ENCODE results near the gene KPNB1. TPM values are rescaled to one million over a fixed set of nuclear protein-coding genes. Genes with fewer than 3 reads are reported as not detected.

The KPNB1 gene
- total RNA-seq, 1 donor from 2014 or later, result 365 TPM

- CTCF ChIA-PET, result no interaction called here
- Mint-ChIP-seq H3K27me3 (peaks cover 15% of the 10 kb centered on the region), H3K4me3 (no peak overlapping the region), H3K9me3 (no peaks in the 10 kb centered on the region), H3K36me3 (ENCODE audit: low read depth) (no peaks in the 10 kb centered on the region), H3K27ac (no peak overlapping the region), H3K4me1 (peaks cover 51% of the 10 kb centered on the region)
- POLR2A ChIA-PET, result interaction anchor here (0.7 to 1.2 kb wide), 2 partner anchors 20 to 61 kb away, joined by 3 read pairs; no protein-coding TSS in a partner anchor
- no peak for DNase-seq
- no peak for ATAC-seq (ENCODE audit: low read depth)
- intact Hi-C loops (cut with micrococcal nuclease), result loop anchor here (1.0 kb wide), 1 partner anchor 12 kb away; the partner anchor contains the start of gene TBX21
- no peak for TF ChIP-seq CTCF (IDR thresholded peaks at IDR 0.05)
Measured at GRCh38 chr17:47721725-47722124, 72.0 kb downstream of the KPNB1 start.

GRCh38 chr17:47724705-47725104 lies 75.0 kb downstream of the KPNB1 start:
- no peak for TF ChIP-seq CTCF (IDR thresholded peaks at IDR 0.05)
- intact Hi-C loops (cut with micrococcal nuclease), result no loop called here
- Mint-ChIP-seq H3K9me3 (no peaks in the 10 kb centered on the region), H3K27ac (no peak overlapping the region), H3K4me1 (peaks cover 21% of the 10 kb centered on the region), H3K36me3 (ENCODE audit: low read depth) (no peaks in the 10 kb centered on the region), H3K27me3 (peaks cover 15% of the 10 kb centered on the region), H3K4me3 (no peak overlapping the region)
- CTCF ChIA-PET, result no interaction called here
- ATAC-seq (ENCODE audit: low read depth) (no peak), DNase-seq (no peak)
- POLR2A ChIA-PET, result interaction anchor here (1.2 kb wide), 1 partner anchor 107 kb away, joined by 3 read pairs; the partner anchor contains the start of genes LRRC46 and MRPL10

GRCh38 chr17:47725446-47726111 lies 75.9 kb downstream of the KPNB1 start:
- no peak for TF ChIP-seq CTCF (IDR thresholded peaks at IDR 0.05)
- Mint-ChIP-seq H3K4me3 (no peak overlapping the region), H3K27ac (no peak overlapping the region), H3K9me3 (no peaks in the 10 kb centered on the region), H3K4me1 (peaks cover 12% of the 10 kb centered on the region), H3K27me3 (peaks cover 15% of the 10 kb centered on the region), H3K36me3 (ENCODE audit: low read depth) (no peaks in the 10 kb centered on the region)
- DNase-seq, result no peak
- CTCF ChIA-PET, result no interaction called here
- ATAC-seq (ENCODE audit: low read depth), result no peak
- POLR2A ChIA-PET, result interaction anchor here (1.2 kb wide), 1 partner anchor 106 kb away, joined by 3 read pairs; the partner anchor contains the start of genes LRRC46 and MRPL10
- intact Hi-C loops (cut with micrococcal nuclease), result no loop called here

GRCh38 chr17:47726796-47727703 lies 77.3 kb downstream of the KPNB1 start:
- ChIA-PET CTCF (interaction anchor here (1.3 kb wide), 1 partner anchor 29 kb away, joined by 3 read pairs; no protein-coding TSS in a partner anchor), POLR2A (interaction anchor here (0.5 to 0.9 kb wide), 3 partner anchors 24 to 28 kb away, joined by 4 to 16 read pairs (median 5); no protein-coding TSS in a partner anchor)
- H3K27ac Mint-ChIP-seq, result no peak overlapping the region
- no peak overlapping the region for H3K4me3 Mint-ChIP-seq
- no peak for TF ChIP-seq CTCF (IDR thresholded peaks at IDR 0.05)
- DNase-seq (no peak), ATAC-seq (ENCODE audit: low read depth) (no peak)
- peaks cover 9% of the 10 kb centered on the region for H3K27me3 Mint-ChIP-seq
- H3K9me3 Mint-ChIP-seq, result no peaks in the 10 kb centered on the region
- intact Hi-C loops (cut with micrococcal nuclease), result no loop called here
- H3K36me3 Mint-ChIP-seq (ENCODE audit: low read depth), result no peaks in the 10 kb centered on the region
- peaks cover 8% of the 10 kb centered on the region for H3K4me1 Mint-ChIP-seq

GRCh38 chr17:47727704-47728036 lies 78.0 kb downstream of the KPNB1 start:
- H3K9me3 Mint-ChIP-seq, result no peaks in the 10 kb centered on the region
- intact Hi-C loops (cut with micrococcal nuclease), result no loop called here
- H3K4me1 Mint-ChIP-seq, result peaks cover 14% of the 10 kb centered on the region
- ChIA-PET POLR2A (no interaction called here), CTCF (interaction anchor here (1.3 kb wide), 1 partner anchor 30 kb away, joined by 3 read pairs; no protein-coding TSS in a partner anchor)
- H3K4me3 Mint-ChIP-seq, result no peak overlapping the region
- no peak for DNase-seq
- peaks cover 9% of the 10 kb centered on the region for H3K27me3 Mint-ChIP-seq
- ATAC-seq (ENCODE audit: low read depth), result no peak
- TF ChIP-seq CTCF (IDR thresholded peaks at IDR 0.05), result no peak
- H3K27ac Mint-ChIP-seq, result no peak overlapping the region
- no peaks in the 10 kb centered on the region for H3K36me3 Mint-ChIP-seq (ENCODE audit: low read depth)

All from activated B cell treated with CpG ODN at 0.5 μM for 24 hours (primary cell).